Amniotic stem cell (primary cell): ENCODE data around the gene EIF5B.

Experiments
- DNase-seq: peaks from one replicate; lab custom pipeline; 2025; lab: John Stamatoyannopoulos, UW

EIF5B gene

GRCh38 chr2:99414566-99414965 is 77.4 kb downstream of the EIF5B start:
- no peak for DNase-seq

- no peak for DNase-seq
Observed at GRCh38 chr2:99417396-99417795, 80.2 kb downstream of the EIF5B start.

GRCh38 chr2:99420031-99420430 is 82.8 kb downstream of the EIF5B start:
- DNase-seq: no peak

GRCh38 chr2:99420751-99421299 is 83.6 kb downstream of the EIF5B start:
- peak; percentile 19 for DNase-seq

GRCh38 chr2:99421469-99421868 is 84.3 kb downstream of the EIF5B start:
- DNase-seq: no peak

- DNase-seq: no peak
Observed at GRCh38 chr2:99422599-99422998, 85.4 kb downstream of the EIF5B start.

GRCh38 chr2:99424371-99424770 is 87.2 kb downstream of the EIF5B start:
- no peak for DNase-seq

- DNase-seq: no peak
Observed at GRCh38 chr2:99425022-99425421, 87.8 kb downstream of the EIF5B start.

- DNase-seq: peak; percentile 42
Observed at GRCh38 chr2:99430614-99431291, 93.6 kb downstream of the EIF5B start.

GRCh38 chr2:99431587-99432275 is 94.5 kb downstream of the EIF5B start:
- DNase-seq: no peak

GRCh38 chr2:99433340-99433739 is 96.2 kb downstream of the EIF5B start:
- DNase-seq: no peak

GRCh38 chr2:99436874-99437273 is 99.7 kb downstream of the EIF5B start:
- no peak for DNase-seq

GRCh38 chr2:99439971-99440505 is 102.8 kb downstream of the EIF5B start:
- DNase-seq: no peak

- no peak for DNase-seq
Observed at GRCh38 chr2:99442837-99443236, 105.6 kb downstream of the EIF5B start.

GRCh38 chr2:99444222-99444621 is 107.0 kb downstream of the EIF5B start:
- no peak for DNase-seq

- no peak for DNase-seq
Observed at GRCh38 chr2:99445065-99445464, 107.9 kb downstream of the EIF5B start.

GRCh38 chr2:99448556-99448955 is 111.4 kb downstream of the EIF5B start:
- no peak for DNase-seq

- no peak for DNase-seq
Observed at GRCh38 chr2:99450199-99450598, 113.0 kb downstream of the EIF5B start.
